HPDE6-E6E7 (cell line): Measurements from ENCODE around the gene SDK1.

Source experiments
- DNase-seq: peaks from one replicate; pipeline ENCODE4 v3.0.0; 2011; ENCODE audit warnings: missing footprints; ENCODE audit errors: extremely low spot score

The SDK1 gene

GRCh38 chr7:3980300-3980643 is 679.2 kb downstream of the SDK1 start:
- DNase-seq = no peak

GRCh38 chr7:3981281-3981680 is 680.2 kb downstream of the SDK1 start:
- no peak for DNase-seq

GRCh38 chr7:3984456-3984855 is 683.4 kb downstream of the SDK1 start:
- DNase-seq = no peak

- no peak for DNase-seq
These were observed 685.9 kb downstream of the SDK1 start for GRCh38 chr7:3986927-3987326.

GRCh38 chr7:3987426-3987927 is 686.4 kb downstream of the SDK1 start:
- DNase-seq = no peak

- no peak for DNase-seq
These were observed 688.7 kb downstream of the SDK1 start for GRCh38 chr7:3989723-3990122.

GRCh38 chr7:3991731-3992231 is 690.7 kb downstream of the SDK1 start:
- DNase-seq = no peak

- DNase-seq = no peak
These were observed 691.8 kb downstream of the SDK1 start for GRCh38 chr7:3992841-3993240.

- no peak for DNase-seq
These were observed 693.7 kb downstream of the SDK1 start for GRCh38 chr7:3994764-3995163.

GRCh38 chr7:3995187-3995586 is 694.1 kb downstream of the SDK1 start:
- no peak for DNase-seq

GRCh38 chr7:3998060-3998459 is 697.0 kb downstream of the SDK1 start:
- DNase-seq = no peak

GRCh38 chr7:4000139-4000538 is 699.1 kb downstream of the SDK1 start:
- DNase-seq = no peak

GRCh38 chr7:4000934-4001333 is 699.9 kb downstream of the SDK1 start:
- DNase-seq = no peak

GRCh38 chr7:4001742-4002141 is 700.7 kb downstream of the SDK1 start:
- no peak for DNase-seq

- no peak for DNase-seq
These were observed 702.5 kb downstream of the SDK1 start for GRCh38 chr7:4003503-4003902.

GRCh38 chr7:4006687-4007086 is 705.6 kb downstream of the SDK1 start:
- no peak for DNase-seq

GRCh38 chr7:4009211-4010060 is 708.4 kb downstream of the SDK1 start:
- no peak for DNase-seq

GRCh38 chr7:4010061-4010605 is 709.1 kb downstream of the SDK1 start:
- no peak for DNase-seq

GRCh38 chr7:4010923-4011656 is 710.0 kb downstream of the SDK1 start:
- DNase-seq = no peak

- no peak for DNase-seq
These were observed 712.7 kb downstream of the SDK1 start for GRCh38 chr7:4013793-4014192.

- DNase-seq = no peak
These were observed 713.4 kb downstream of the SDK1 start for GRCh38 chr7:4014346-4015050.

- no peak for DNase-seq
These were observed 714.3 kb downstream of the SDK1 start for GRCh38 chr7:4015371-4015770.
